GM12878 (cell line): ENCODE data around the gene GPLD1. TPM values are rescaled to one million over a fixed set of nuclear protein-coding genes. Genes with fewer than 3 reads are reported as not detected.

Experiments
- ATAC-seq: fragments of 200-7000 bp; cut with Tn5 transposase; 3 replicates; pipeline ENCODE4 v1.9.1; 2020; ENCODE audit warnings: mild to moderate bottlenecking, moderate library complexity
- BruUV-seq: library from RNA; stranded (reverse); fragments of 400-500 nt; replicated peaks from 2 replicates; lab custom pipeline; 2021; lab: Mats Ljungman, UMichigan
- CTCF ChIA-PET: fragments of 300-600 bp; sonication (Branson Sonifier 250); formaldehyde crosslinking; extraction: SDS; loops from one replicate; lab custom pipeline; 2021; ENCODE audit warnings: inconsistent platforms; lab: Yijun Ruan, JAX
- POLR2A ChIA-PET: fragments of 350-600 bp; formaldehyde crosslinking; extraction: SDS; loops from one replicate; lab custom pipeline; 2021; ENCODE audit warnings: inconsistent platforms; lab: Charles Lee
- RAD21 ChIA-PET: fragments of 300-600 bp; sonication (Branson Sonifier 250); formaldehyde crosslinking; loops from one replicate; lab custom pipeline; 2023; ENCODE audit warnings: antibody characterized with exemption; ENCODE audit not compliant: unreplicated experiment; lab: Charles Lee
- SMC1A ChIA-PET: fragments of 300-600 bp; sonication (Branson Sonifier 250); formaldehyde crosslinking; loops from one replicate; lab custom pipeline; 2023; ENCODE audit not compliant: unreplicated experiment, uncharacterized antibody; lab: Charles Lee
- DNase-seq: peaks from one replicate; pipeline ENCODE4 v3.0.0-alpha.2; 2011; ENCODE audit warnings: low read depth, low spot score
- FAIRE-seq: peaks from 3 replicates; lab custom pipeline; 2011; peaks lifted over from hg19 to GRCh38; lab: Jason Lieb, UNC
- H2AFZ ChIP-seq: 2 replicates; pipeline ENCODE4 v1.6.0; 2011; ENCODE audit warnings: low read depth, low read length, control low read depth; ENCODE audit not compliant: control insufficient read depth
- H3K27ac ChIP-seq: 2 replicates; pipeline ENCODE4 v1.5.1; 2011; ENCODE audit warnings: control low read depth; ENCODE audit not compliant: control insufficient read depth, insufficient read depth
- H3K27me3 ChIP-seq, 2 experiments: replicated peaks in 1 of 2; 2 replicates each; pipeline versions ENCODE4 v1.6.0 to v1.6.1; 2011; ENCODE audit warnings: low read length in 1 of 2; ENCODE audit not compliant: control insufficient read depth in 2 of 2, insufficient read depth in 2 of 2
- H3K36me3 ChIP-seq, 2 experiments: 2 replicates each; pipeline ENCODE4 v1.5.1; 2011; ENCODE audit warnings: low read length in 1 of 2; ENCODE audit not compliant: control insufficient read depth in 2 of 2, insufficient read depth in 2 of 2
- H3K4me1 ChIP-seq: 2 replicates; pipeline ENCODE4 v1.6.1; 2011; ENCODE audit warnings: mild to moderate bottlenecking, low read length, moderate library complexity, mixed read lengths; ENCODE audit not compliant: control insufficient read depth, insufficient read depth
- H3K4me2 ChIP-seq: 2 replicates; pipeline ENCODE4 v1.6.0; 2011; ENCODE audit warnings: control low read depth; ENCODE audit not compliant: control insufficient read depth, insufficient read depth
- H3K4me3 ChIP-seq: fragments of 200-600 bp; sonication (generic); 2 replicates; pipeline ENCODE4 v1.5.1; 2016
- H3K79me2 ChIP-seq: 2 replicates; pipeline ENCODE4 v1.6.0; 2011; ENCODE audit warnings: low read length; ENCODE audit not compliant: control insufficient read depth, insufficient read depth
- H3K9ac ChIP-seq: 2 replicates; pipeline ENCODE4 v1.8.0; 2011; ENCODE audit warnings: low read length, control low read depth, mixed read lengths; ENCODE audit not compliant: control insufficient read depth, insufficient read depth
- H3K9me3 ChIP-seq: replicated peaks from 3 replicates; pipeline ENCODE4 v1.5.1; 2011; ENCODE audit warnings: mild to moderate bottlenecking, low read length; ENCODE audit not compliant: control insufficient read depth, insufficient read depth
- H4K20me1 ChIP-seq: 2 replicates; pipeline ENCODE4 v1.6.0; 2011; ENCODE audit not compliant: control insufficient read depth, insufficient read depth
- ATF2 ChIP-seq: IDR thresholded peaks from 2 replicates; pipeline ENCODE4 v1.6.1; 2012; ENCODE audit warnings: low read length, inconsistent platforms
- EED ChIP-seq: sonication (generic); IDR thresholded peaks from 2 replicates; pipeline ENCODE4 v1.6.1; 2016; ENCODE audit warnings: antibody characterized with exemption, low read depth
- EGR1 ChIP-seq, 2 experiments: IDR thresholded peaks; 1 replicate in 1 of 2; 2 replicates in 1 of 2; pipeline ENCODE4 v1.6.1; 2011 to 2012; ENCODE audit warnings: low read depth in 2 of 2, low read length in 2 of 2, borderline replicate concordance in 1 of 2, mild to moderate bottlenecking in 1 of 2, moderate library complexity in 1 of 2
- ETV6 ChIP-seq, 2 experiments: fragments of 450-650 bp in 1 of 2; IDR thresholded peaks in 1 of 2; conservative IDR thresholded peaks in 1 of 2; 2 replicates each; pipeline ENCODE4 v1.6.1; 2014; ENCODE audit warnings: antibody characterized with exemption in 1 of 2, borderline replicate concordance in 1 of 2, low read depth in 1 of 2, mild to moderate bottlenecking in 1 of 2, moderate library complexity in 1 of 2
- HDAC2 ChIP-seq: fragments of 200-600 bp; sonication (generic); IDR thresholded peaks from 2 replicates; pipeline ENCODE4 v1.6.1; 2017
- IRF5 ChIP-seq: fragments of 450-650 bp; IDR thresholded peaks from 2 replicates; pipeline ENCODE4 v1.6.1; 2017; ENCODE audit warnings: borderline replicate concordance
- KAT2A ChIP-seq: conservative IDR thresholded peaks from 2 replicates; pipeline ENCODE4 v1.6.1; 2011; ENCODE audit warnings: low read depth, low read length; ENCODE audit not compliant: control insufficient read depth
- KDM1A ChIP-seq: fragments of 200-600 bp; sonication (generic); IDR thresholded peaks from 2 replicates; pipeline ENCODE4 v1.6.1; 2016; ENCODE audit warnings: borderline replicate concordance
- NFXL1 ChIP-seq: fragments of 450-650 bp; IDR thresholded peaks from 2 replicates; pipeline ENCODE4 v1.6.1; 2017; ENCODE audit warnings: antibody characterized with exemption, mild to moderate bottlenecking, borderline replicate concordance
- NR2C1 ChIP-seq: fragments of 450-650 bp; IDR thresholded peaks from 2 replicates; pipeline ENCODE4 v1.6.1; 2017; ENCODE audit warnings: antibody characterized with exemption, mild to moderate bottlenecking, moderate library complexity
- REST ChIP-seq: IDR thresholded peaks from 2 replicates; pipeline ENCODE4 v1.6.1; 2012; ENCODE audit warnings: mild to moderate bottlenecking, low read depth, low read length
- SMC3 ChIP-seq: IDR thresholded peaks from 2 replicates; pipeline ENCODE4 v1.6.1; 2011; ENCODE audit warnings: low read length, improper control_type of control experiment, borderline replicate concordance
- WRNIP1 ChIP-seq: IDR thresholded peaks from 2 replicates; pipeline ENCODE4 v1.6.1; 2011; ENCODE audit warnings: low read depth, low read length, improper control_type of control experiment, borderline replicate concordance
- ZNF687 ChIP-seq: fragments of 450-650 bp; IDR thresholded peaks from 2 replicates; pipeline ENCODE4 v1.6.1; 2017; ENCODE audit warnings: mild to moderate bottlenecking, moderate library complexity
- WGBS: methylation state at CpG from one replicate; pipeline ENCODE4 v1.1.6; 2016; ENCODE audit warnings: low lambda C conversion rate; ENCODE audit not compliant: insufficient replicate concordance, insufficient coverage; ENCODE audit errors: missing lambda C conversion rate; 5-methylcytosine and 5-hydroxymethylcytosine counted together
- in situ Hi-C: fragments of 300-500 bp; cut with MboI; formaldehyde crosslinking; loops from 9 replicates; pipeline ENCODE4 v1.14.3; 2018; ENCODE audit warnings: mixed read lengths
- intact Hi-C: fragments of 100-400 bp; cut with micrococcal nuclease; formaldehyde crosslinking; loops from one replicate; pipeline ENCODE4 v1.14.2; 2022; ENCODE audit not compliant: unreplicated experiment
- polyA plus RNA-seq, 11 experiments: library from polyadenylated mRNA; depleted of rRNA in 4 of 11; unstranded in 6 of 11; stranded (reverse) in 5 of 11; fragments of >200 nt; fragmentation: Nextera tagmentation in 4 of 11; fragmentation: Illumina TruSeq in 1 of 11; extraction: Ambion mirVana in 4 of 11; extraction: Trizol in 1 of 11; gene quantifications; 1 replicate in 1 of 11; 2 replicates in 10 of 11; pipeline versions ENCODE4 v1.2.1 to v1.2.3, GENCODE V29; 2011 to 2016; ENCODE audit warnings: inconsistent platforms in 2 of 11, missing spikeins in 2 of 11, low read depth in 1 of 11
- total RNA-seq, 4 experiments: library from RNA; depleted of rRNA in 3 of 4; stranded (reverse); fragments of >200 nt in 3 of 4; fragmentation: Illumina TruSeq in 1 of 4; extraction: Trizol in 1 of 4; gene quantifications; 2 replicates each; pipeline versions ENCODE4 v1.2.1 to v1.2.3, GENCODE V29; 2013 to 2021

GPLD1 gene
- total and polyA plus RNA-seq, 10 of the 15 experiments (the other 5 are each of a cell fraction or from before 2014, with no cell fraction given) = 0.04 to 1.0 (median 0.69) TPM

- ChIA-PET RAD21 (interaction anchor here (1.1 kb wide), 1 partner anchor 12 kb away, joined by 4 read pairs; no protein-coding TSS in a partner anchor), SMC1A (interaction anchor here (1.0 to 1.5 kb wide), 2 partner anchors 14 to 15 kb away, joined by 3 read pairs; no protein-coding TSS in a partner anchor), POLR2A (no interaction called here), CTCF (interaction anchor here (0.7 to 1.6 kb wide), 8 partner anchors 12 to 160 kb away, joined by 3 to 8 read pairs (median 3); no protein-coding TSS in a partner anchor)
- Histone ChIP-seq H3K4me3 (no peak overlapping the region), H3K9ac (no peak overlapping the region), H4K20me1 (no peaks in the 10 kb centered on the region), H2AFZ (no peak overlapping the region), H3K79me2 (no peaks in the 10 kb centered on the region), H3K36me3 (no peaks in the 10 kb centered on the region; a peak in 1 of 4 replicates), H3K9me3 (no peaks in the 10 kb centered on the region), H3K4me2 (no peak overlapping the region), H3K27ac (no peak overlapping the region), H3K27me3 (no peaks in the 10 kb centered on the region), H3K4me1 (no peaks in the 10 kb centered on the region)
- DNase-seq (no peak), FAIRE-seq (no peak), ATAC-seq (no peak)
- intact Hi-C loops (no loop called here), in situ Hi-C loops (no loop called here)
- 85% methylated on average over 4 of the region's 4 CpGs for WGBS
- no TSS peak for BruUV-seq
- TF ChIP-seq ATF2 = no peak
- no peak for TF ChIP-seq NFXL1
- TF ChIP-seq NR2C1 = no peak
- TF ChIP-seq REST = no peak
- no peak for TF ChIP-seq WRNIP1
- TF ChIP-seq IRF5 = no peak
- no peak for TF ChIP-seq EGR1 (IDR thresholded peaks at IDR 0.05; ENCODE audit: borderline replicate concordance in 1 of 2, low read depth in 2 of 2, low read length in 2 of 2)
- TF ChIP-seq HDAC2 = no peak
- no peak for TF ChIP-seq ETV6 (conservative IDR thresholded peaks at IDR 0.05 in 1 of 2, IDR thresholded peaks at IDR 0.05 in 1 of 2; ENCODE audit: borderline replicate concordance in 1 of 2, low read depth in 1 of 2)
- no peak for TF ChIP-seq SMC3
- no peak for TF ChIP-seq ZNF687
- TF ChIP-seq EED = no peak
- TF ChIP-seq KDM1A = no peak
- TF ChIP-seq KAT2A = no peak
Measured at GRCh38 chr6:24536466-24536865, 47.1 kb upstream of the GPLD1 start.
